Neural cell (in vitro differentiated cells): Measurements from ENCODE around the gene C2orf68. TPM values are rescaled to one million over a fixed set of nuclear protein-coding genes. Genes with fewer than 3 reads are reported as not detected.

Experiments
- H2AFZ ChIP-seq: fragments of 200-600, 300-800 bp; sonication (generic), shearing (Covaris generic); 2 replicates; pipeline ENCODE4 v1.6.0; 2014; ENCODE audit warnings: low read depth, mild to moderate bottlenecking, antibody characterized with exemption, low read length, moderate library complexity
- H3F3A ChIP-seq: fragments of 200-600 bp; shearing (Covaris generic); 2 replicates; pipeline ENCODE4 v1.6.1; 2016; ENCODE audit warnings: mild to moderate bottlenecking, moderate library complexity, mixed read lengths, antibody characterized with exemption, low read length; ENCODE audit not compliant: insufficient read depth, poor library complexity, severe bottlenecking
- H3K27ac ChIP-seq: fragments of 200-600, 300-800 bp; sonication (generic), shearing (Covaris generic); 2 replicates; pipeline ENCODE4 v1.5.1; 2014; ENCODE audit warnings: mild to moderate bottlenecking, low read length, moderate library complexity
- H3K27me3 ChIP-seq: fragments of 300-800, 200-600 bp; sonication (generic), shearing (Covaris generic); 2 replicates; pipeline ENCODE4 v1.6.0; 2014; ENCODE audit warnings: mild to moderate bottlenecking, low read depth, low read length, moderate library complexity; ENCODE audit not compliant: insufficient read depth
- H3K36me3 ChIP-seq: fragments of 300-800, 200-600 bp; sonication (generic), shearing (Covaris generic); 2 replicates; pipeline ENCODE4 v1.5.1; 2014; ENCODE audit warnings: mild to moderate bottlenecking, antibody characterized with exemption, low read length, moderate library complexity; ENCODE audit not compliant: insufficient read depth
- H3K4me2 ChIP-seq: fragments of 300-800, 200-600 bp; sonication (generic), shearing (Covaris generic); 2 replicates; pipeline ENCODE4 v1.6.0; 2014; ENCODE audit warnings: mild to moderate bottlenecking, low read length
- H3K4me3 ChIP-seq: fragments of 300-800, 200-600 bp; sonication (generic), shearing (Covaris generic); 2 replicates; pipeline ENCODE4 v1.5.1; 2014; ENCODE audit warnings: mild to moderate bottlenecking, low read length, moderate library complexity
- H3K79me2 ChIP-seq: fragments of 200-600 bp; shearing (Covaris generic); replicated peaks from 2 replicates; pipeline ENCODE4 v1.6.0; 2014; ENCODE audit warnings: mild to moderate bottlenecking, low read length, moderate library complexity; ENCODE audit not compliant: insufficient read depth
- H3K9ac ChIP-seq: fragments of 300-800, 200-600 bp; sonication (generic), shearing (Covaris generic); 2 replicates; pipeline ENCODE4 v1.6.1; 2016; ENCODE audit warnings: mild to moderate bottlenecking, low read length, mixed read lengths
- H3K9me2 ChIP-seq: fragments of 200-600 bp; shearing (Covaris generic); 2 replicates; pipeline ENCODE4 v1.6.1; 2016; ENCODE audit warnings: mild to moderate bottlenecking, low read length, mixed read lengths; ENCODE audit not compliant: insufficient read depth
- H3K9me3 ChIP-seq: fragments of 200-600, 300-800 bp; sonication (generic), shearing (Covaris generic); 2 replicates; pipeline ENCODE4 v1.6.1; 2016; ENCODE audit warnings: mild to moderate bottlenecking, mixed run types, low read length, moderate library complexity, mixed read lengths
- H4K20me1 ChIP-seq: fragments of 200-600 bp; shearing (Covaris generic); 2 replicates; pipeline ENCODE4 v1.6.1; 2016; ENCODE audit warnings: mild to moderate bottlenecking, mixed run types; ENCODE audit not compliant: insufficient read depth
- CTCF ChIP-seq: fragments of 450-650 bp; IDR thresholded peaks from 2 replicates; pipeline ENCODE4 v1.5.1; 2014; ENCODE audit warnings: antibody characterized with exemption, mild to moderate bottlenecking, moderate library complexity; ENCODE audit not compliant: poor library complexity, severe bottlenecking
- EP300 ChIP-seq: fragments of 450-650 bp; conservative IDR thresholded peaks from 2 replicates; pipeline ENCODE4 v1.6.1; 2014; ENCODE audit warnings: antibody characterized with exemption, mild to moderate bottlenecking, moderate library complexity; ENCODE audit not compliant: poor library complexity, severe bottlenecking
- EZH2 ChIP-seq: fragments of 200-600, 300-800 bp; shearing (Covaris generic), sonication (generic); IDR thresholded peaks from 2 replicates; pipeline ENCODE4 v1.6.1; 2014; ENCODE audit warnings: antibody characterized with exemption, low read length, borderline replicate concordance, mild to moderate bottlenecking; ENCODE audit not compliant: insufficient read depth, poor library complexity, severe bottlenecking
- MXI1 ChIP-seq: fragments of 450-650 bp; conservative IDR thresholded peaks from 2 replicates; pipeline ENCODE4 v1.6.1; 2014; ENCODE audit warnings: antibody characterized with exemption, mild to moderate bottlenecking; ENCODE audit not compliant: poor library complexity, severe bottlenecking
- POLR2AphosphoS5 ChIP-seq: IDR thresholded peaks from 2 replicates; pipeline ENCODE4 v1.6.1; 2012
- RAD21 ChIP-seq: fragments of 450-650 bp; conservative IDR thresholded peaks from 2 replicates; pipeline ENCODE4 v1.6.1; 2014; ENCODE audit warnings: antibody characterized with exemption, mild to moderate bottlenecking, moderate library complexity
- REST ChIP-seq: IDR thresholded peaks from 2 replicates; pipeline ENCODE4 v1.6.1; 2012; ENCODE audit warnings: borderline replicate concordance
- SMC3 ChIP-seq: fragments of 450-650 bp; conservative IDR thresholded peaks from 2 replicates; pipeline ENCODE4 v1.6.1; 2014; ENCODE audit warnings: antibody characterized with exemption, mild to moderate bottlenecking, moderate library complexity; ENCODE audit not compliant: poor library complexity
- TAF1 ChIP-seq: IDR thresholded peaks from 2 replicates; pipeline ENCODE4 v1.6.1; 2012; ENCODE audit warnings: low read depth
- polyA plus RNA-seq: library from polyadenylated mRNA; depleted of rRNA; stranded (reverse); fragments of >200 nt; gene quantifications from 2 replicates; pipeline ENCODE4 v1.2.3, GENCODE V29; 2014

The C2orf68 gene
- polyA plus RNA-seq, 1 donor from 2014 or later: 28.0 TPM

GRCh38 chr2:85656468-85656867 is 44.6 kb upstream of the C2orf68 start:
- no peak overlapping the region for H3K27ac ChIP-seq
- H3K79me2 ChIP-seq: no peaks in the 10 kb centered on the region
- TF ChIP-seq TAF1: no peak
- TF ChIP-seq RAD21: no peak
- no peak for TF ChIP-seq REST
- no peak for TF ChIP-seq MXI1
- TF ChIP-seq EP300: no peak
- TF ChIP-seq POLR2AphosphoS5: no peak
- no peak for TF ChIP-seq SMC3
- TF ChIP-seq EZH2: no peak
- no peak for TF ChIP-seq CTCF
- no peak overlapping the region for H3K4me3 ChIP-seq
- H3K4me2 ChIP-seq: no peak overlapping the region
- no peaks in the 10 kb centered on the region for H3K9me3 ChIP-seq
- no peaks in the 10 kb centered on the region for H4K20me1 ChIP-seq
- H3K36me3 ChIP-seq: no peaks in the 10 kb centered on the region
- H3K9me2 ChIP-seq: no peaks in the 10 kb centered on the region
- no peaks in the 10 kb centered on the region for H3K27me3 ChIP-seq
- H3F3A ChIP-seq: no peaks in the 10 kb centered on the region
- H3K9ac ChIP-seq: no peak overlapping the region
- no peak overlapping the region for H2AFZ ChIP-seq

- TF ChIP-seq RAD21 (no peak), EP300 (no peak), CTCF (no peak)
- Histone ChIP-seq H3F3A (no peaks in the 10 kb centered on the region), H3K9ac (no peak overlapping the region), H3K36me3 (no peaks in the 10 kb centered on the region), H3K9me3 (no peaks in the 10 kb centered on the region), H2AFZ (no peak overlapping the region), H3K4me3 (no peak overlapping the region), H3K79me2 (no peaks in the 10 kb centered on the region), H4K20me1 (no peaks in the 10 kb centered on the region), H3K27me3 (no peaks in the 10 kb centered on the region), H3K27ac (no peak overlapping the region), H3K9me2 (no peaks in the 10 kb centered on the region), H3K4me2 (no peak overlapping the region)
Measured at GRCh38 chr2:85655961-85656417, 44.1 kb upstream of the C2orf68 start.
